ENCODE results near the gene MBD3L5. TPM values are rescaled to one million over a fixed set of nuclear protein-coding genes. Genes with fewer than 3 reads are reported as not detected.

MBD3L5 gene
- total and polyA plus RNA-seq, 9 of the 15 experiments (the other 6 are each of a cell fraction or from before 2014, with no cell fraction given): not detected

DNA sequence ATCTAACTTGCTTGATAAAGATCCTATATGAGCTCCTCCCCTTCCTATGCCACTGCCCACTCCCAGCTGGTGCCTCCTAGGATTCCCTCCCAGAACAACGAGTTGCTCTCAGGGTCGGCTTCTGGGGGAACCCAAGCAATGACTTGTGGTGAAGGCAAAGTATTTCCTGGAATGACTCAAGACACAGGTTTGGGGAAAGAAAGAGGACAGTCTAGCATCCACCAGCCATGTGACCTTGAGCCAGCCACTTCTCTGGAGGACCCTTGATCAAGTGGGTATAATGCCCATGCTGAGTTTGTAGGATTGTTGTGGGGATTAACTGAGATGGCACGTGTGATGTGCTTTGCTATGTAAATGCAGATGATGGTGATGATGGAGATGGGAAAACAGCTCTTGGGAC is 42.1 kb upstream of the MBD3L5 start:
- Histone ChIP-seq H3K4me2 (ENCODE audit: insufficient read depth, low read length) (no peak overlapping the region), H3K4me3 (no peak overlapping the region), H4K20me1 (replicated peaks; ENCODE audit: control insufficient read depth, insufficient read depth, low read length) (no peaks in the 10 kb centered on the region), H3K9ac (ENCODE audit: insufficient read depth in 1 of 2, low read depth in 2 of 2, low read length in 2 of 2) (no peak overlapping the region), H3K79me2 (ENCODE audit: control insufficient read depth, insufficient read depth, low read length) (no peaks in the 10 kb centered on the region), H3K9me1 (ENCODE audit: control insufficient read depth, insufficient read depth, low read length) (no peaks in the 10 kb centered on the region), H2AFZ (ENCODE audit: low read depth, low read length) (no peak overlapping the region), H3K27me3 (ENCODE audit: control insufficient read depth in 2 of 2, insufficient read depth in 2 of 2, low read length in 2 of 2) (peaks cover 0 to 21% of the 10 kb centered on the region in 2 experiments; a peak in 2 of 5 replicates), H3K4me1 (replicated peaks in 1 of 2; ENCODE audit: control insufficient read depth in 2 of 2, insufficient read depth in 2 of 2, low read length in 2 of 2) (no peaks in the 10 kb centered on the region), H3K27ac (ENCODE audit: extremely low read depth, low read depth, low read length) (no peak overlapping the region), H3K9me3 (replicated peaks; ENCODE audit: control insufficient read depth, insufficient read depth, low read depth, low read length) (peaks cover 1% of the 10 kb centered on the region; the same call in 1 of the 2 replicates), H3K36me3 (ENCODE audit: control insufficient read depth, insufficient read depth, low read length) (no peaks in the 10 kb centered on the region)
- intact Hi-C loops (cut with micrococcal nuclease) (no loop called here), in situ Hi-C loops (cut with MboI) (no loop called here)
- 0% methylated on average over 3 of the region's 3 CpGs for WGBS (ENCODE audit: insufficient coverage, low coverage, missing lambda C conversion rate)
- DNase-seq (ENCODE audit: extremely low read depth in 1 of 4, low spot score in 3 of 4) (no peak), FAIRE-seq (no peak), ATAC-seq (no peak)
- no TSS peak for BruUV-seq (replicated peaks)
- ChIA-PET CTCF (ENCODE audit: low intra/inter-chr PET ratio) (no interaction called here), POLR2A (interaction anchor here (1.1 to 1.5 kb wide), 2 partner anchors 10 to 17 kb away, joined by 3 to 4 read pairs; no protein-coding TSS in a partner anchor)
- TF ChIP-seq PYGO2 (tag; IDR thresholded peaks at IDR 0.05): no peak
- TF ChIP-seq, protein P1, sequence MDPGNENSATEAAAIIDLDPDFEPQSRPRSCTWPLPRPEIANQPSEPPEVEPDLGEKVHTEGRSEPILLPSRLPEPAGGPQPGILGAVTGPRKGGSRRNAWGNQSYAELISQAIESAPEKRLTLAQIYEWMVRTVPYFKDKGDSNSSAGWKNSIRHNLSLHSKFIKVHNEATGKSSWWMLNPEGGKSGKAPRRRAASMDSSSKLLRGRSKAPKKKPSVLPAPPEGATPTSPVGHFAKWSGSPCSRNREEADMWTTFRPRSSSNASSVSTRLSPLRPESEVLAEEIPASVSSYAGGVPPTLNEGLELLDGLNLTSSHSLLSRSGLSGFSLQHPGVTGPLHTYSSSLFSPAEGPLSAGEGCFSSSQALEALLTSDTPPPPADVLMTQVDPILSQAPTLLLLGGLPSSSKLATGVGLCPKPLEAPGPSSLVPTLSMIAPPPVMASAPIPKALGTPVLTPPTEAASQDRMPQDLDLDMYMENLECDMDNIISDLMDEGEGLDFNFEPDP (CRISPR knock-in tag; IDR thresholded peaks at IDR 0.05): no peak
- TF ChIP-seq, protein P2, sequence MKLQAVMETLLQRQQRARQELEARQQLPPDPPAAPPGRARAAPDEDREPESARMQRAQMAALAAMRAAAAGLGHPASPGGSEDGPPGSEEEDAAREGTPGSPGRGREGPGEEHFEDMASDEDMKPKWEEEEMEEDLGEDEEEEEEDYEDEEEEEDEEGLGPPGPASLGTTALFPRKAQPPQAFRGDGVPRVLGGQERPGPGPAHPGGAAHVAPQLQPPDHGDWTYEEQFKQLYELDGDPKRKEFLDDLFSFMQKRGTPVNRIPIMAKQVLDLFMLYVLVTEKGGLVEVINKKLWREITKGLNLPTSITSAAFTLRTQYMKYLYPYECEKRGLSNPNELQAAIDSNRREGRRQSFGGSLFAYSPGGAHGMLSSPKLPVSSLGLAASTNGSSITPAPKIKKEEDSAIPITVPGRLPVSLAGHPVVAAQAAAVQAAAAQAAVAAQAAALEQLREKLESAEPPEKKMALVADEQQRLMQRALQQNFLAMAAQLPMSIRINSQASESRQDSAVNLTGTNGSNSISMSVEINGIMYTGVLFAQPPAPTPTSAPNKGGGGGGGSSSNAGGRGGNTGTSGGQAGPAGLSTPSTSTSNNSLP (IDR thresholded peaks at IDR 0.05; ENCODE audit: borderline replicate concordance, low read depth, low read length): no peak
- TF ChIP-seq TRIM24 (IDR thresholded peaks at IDR 0.05): no peak
- TF ChIP-seq, protein P3, sequence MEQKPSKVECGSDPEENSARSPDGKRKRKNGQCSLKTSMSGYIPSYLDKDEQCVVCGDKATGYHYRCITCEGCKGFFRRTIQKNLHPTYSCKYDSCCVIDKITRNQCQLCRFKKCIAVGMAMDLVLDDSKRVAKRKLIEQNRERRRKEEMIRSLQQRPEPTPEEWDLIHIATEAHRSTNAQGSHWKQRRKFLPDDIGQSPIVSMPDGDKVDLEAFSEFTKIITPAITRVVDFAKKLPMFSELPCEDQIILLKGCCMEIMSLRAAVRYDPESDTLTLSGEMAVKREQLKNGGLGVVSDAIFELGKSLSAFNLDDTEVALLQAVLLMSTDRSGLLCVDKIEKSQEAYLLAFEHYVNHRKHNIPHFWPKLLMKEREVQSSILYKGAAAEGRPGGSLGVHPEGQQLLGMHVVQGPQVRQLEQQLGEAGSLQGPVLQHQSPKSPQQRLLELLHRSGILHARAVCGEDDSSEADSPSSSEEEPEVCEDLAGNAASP (IDR thresholded peaks at IDR 0.05): no peak
- no peak for TF ChIP-seq KLF13 (tag; IDR thresholded peaks at IDR 0.05; ENCODE audit: borderline replicate concordance, low read depth)
- TF ChIP-seq SIX5 (IDR thresholded peaks at IDR 0.05; ENCODE audit: borderline replicate concordance in 1 of 2, insufficient read depth in 1 of 2, low read depth in 1 of 2, low read length in 2 of 2): no peak
- TF ChIP-seq NR2C1 (IDR thresholded peaks at IDR 0.05): no peak
- TF ChIP-seq NR2C1 (tag; IDR thresholded peaks at IDR 0.05): no peak
- no peak for TF ChIP-seq THAP7 (CRISPR knock-in tag; IDR thresholded peaks at IDR 0.05)
- no peak for TF ChIP-seq ZNF217 (CRISPR knock-in tag; IDR thresholded peaks at IDR 0.05)
- no peak for TF ChIP-seq ZBTB11 (CRISPR knock-in tag; IDR thresholded peaks at IDR 0.05)
- TF ChIP-seq MYC (IDR thresholded peaks at IDR 0.05; ENCODE audit: low read depth, low read length): no peak
- TF ChIP-seq MYC (CRISPR knock-in tag; IDR thresholded peaks at IDR 0.05; ENCODE audit: borderline replicate concordance, low read depth): no peak

Measured in K562 (cell line).